Measurements from ENCODE around the gene PAX6. TPM values are rescaled to one million over a fixed set of nuclear protein-coding genes. Genes with fewer than 3 reads are reported as not detected.

PAX6 gene
- total and polyA plus RNA-seq, 2 of the 13 experiments (the other 11 are each of a cell fraction or from before 2014, with no cell fraction given) = 0.15 to 1.1 TPM

DNA sequence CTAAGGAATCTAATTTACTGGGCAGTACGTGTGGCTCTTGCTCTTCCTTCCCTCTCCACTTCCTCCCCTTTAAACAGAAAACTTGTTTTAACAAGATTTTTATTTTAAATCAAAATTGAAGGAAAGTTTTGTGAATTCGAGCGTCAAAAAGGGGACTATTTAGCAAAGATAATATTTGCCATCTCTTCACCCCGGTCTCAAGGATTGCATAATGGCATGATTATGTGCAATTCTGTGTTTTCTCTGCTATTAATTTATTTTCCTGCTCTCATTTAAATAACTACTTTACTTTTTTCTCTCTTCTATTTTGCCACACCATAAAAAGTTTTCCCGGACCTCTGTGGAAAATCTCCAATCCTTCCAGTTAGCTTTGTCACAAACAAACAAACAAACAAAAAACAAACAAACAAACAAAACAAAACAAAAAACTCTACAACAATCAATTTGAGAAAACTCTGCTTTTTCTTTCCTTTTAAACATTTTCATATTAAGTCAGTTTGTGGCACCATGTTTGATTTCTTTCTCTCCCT lies 10.2 kb upstream of the PAX6 start:
- DNase-seq (ENCODE audit: low spot score) (no peak), ATAC-seq (no peak), FAIRE-seq (no peak)
- Histone ChIP-seq H4K20me1 (ENCODE audit: insufficient read depth, low read length) (no peaks in the 10 kb centered on the region), H3K36me3 (replicated peaks in 1 of 2; ENCODE audit: control insufficient read depth in 1 of 2, insufficient read depth in 2 of 2, low read length in 2 of 2) (no peaks in the 10 kb centered on the region), H3K4me1 (ENCODE audit: insufficient read depth, low read length) (peaks cover 7% of the 10 kb centered on the region; the same call in 1 of the 2 replicates), H3K79me2 (ENCODE audit: insufficient read depth, low read length) (no peaks in the 10 kb centered on the region), H3K9me3 (ENCODE audit: low read length) (no peaks in the 10 kb centered on the region), H3K4me2 (ENCODE audit: low read depth, low read length) (no peak overlapping the region), H3K27ac (ENCODE audit: extremely low read length, insufficient read depth, low read length) (no peak overlapping the region), H3K27me3 (ENCODE audit: control insufficient read depth in 1 of 2, insufficient read depth in 2 of 2, low read length in 2 of 2) (peaks cover 20 to 88% of the 10 kb centered on the region in 2 experiments), H3K4me3 (replicated peaks in 1 of 3; ENCODE audit: insufficient read depth in 1 of 3, low read depth in 2 of 3, low read length in 3 of 3) (no peak overlapping the region), H2AFZ (ENCODE audit: low read length) (no peak overlapping the region), H3K9ac (ENCODE audit: insufficient read depth, low read depth, low read length) (no peak overlapping the region)
- WGBS (ENCODE audit: low lambda C conversion rate) = 54% methylated on average over 5 of the region's 5 CpGs
- intact Hi-C loops (cut with micrococcal nuclease; ENCODE audit: unreplicated experiment) (no loop called here), in situ Hi-C loops (cut with HindIII; ENCODE audit: extremely low pct_ligation_motif_present, low pct_unique_long_range_greater_than_20kb) (loop anchor here (10.0 kb wide), 1 partner anchor 336 kb away; no protein-coding TSS in a partner anchor)
- ChIA-PET POLR2A (no interaction called here), CTCF (ENCODE audit: low intra/inter-chr PET ratio, low total read pairs) (no interaction called here)
- TF ChIP-seq, protein P1, sequence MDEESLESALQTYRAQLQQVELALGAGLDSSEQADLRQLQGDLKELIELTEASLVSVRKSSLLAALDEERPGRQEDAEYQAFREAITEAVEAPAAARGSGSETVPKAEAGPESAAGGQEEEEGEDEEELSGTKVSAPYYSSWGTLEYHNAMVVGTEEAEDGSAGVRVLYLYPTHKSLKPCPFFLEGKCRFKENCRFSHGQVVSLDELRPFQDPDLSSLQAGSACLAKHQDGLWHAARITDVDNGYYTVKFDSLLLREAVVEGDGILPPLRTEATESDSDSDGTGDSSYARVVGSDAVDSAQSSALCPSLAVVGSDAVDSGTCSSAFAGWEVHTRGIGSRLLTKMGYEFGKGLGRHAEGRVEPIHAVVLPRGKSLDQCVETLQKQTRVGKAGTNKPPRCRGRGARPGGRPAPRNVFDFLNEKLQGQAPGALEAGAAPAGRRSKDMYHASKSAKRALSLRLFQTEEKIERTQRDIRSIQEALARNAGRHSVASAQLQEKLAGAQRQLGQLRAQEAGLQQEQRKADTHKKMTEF (CRISPR knock-in tag; IDR thresholded peaks at IDR 0.05) = no peak
- TF ChIP-seq KDM5B (CRISPR knock-in tag; IDR thresholded peaks at IDR 0.05; ENCODE audit: borderline replicate concordance) (no peak), ZNF616 (CRISPR knock-in tag; IDR thresholded peaks at IDR 0.05; ENCODE audit: low read depth) (no peak), HES4 (CRISPR knock-in tag; IDR thresholded peaks at IDR 0.05; ENCODE audit: borderline replicate concordance) (no peak), ZFP82 (CRISPR knock-in tag; IDR thresholded peaks at IDR 0.05; ENCODE audit: borderline replicate concordance) (no peak), TEF (CRISPR knock-in tag; IDR thresholded peaks at IDR 0.05) (no peak), ZNF660 (CRISPR knock-in tag; IDR thresholded peaks at IDR 0.05; ENCODE audit: borderline replicate concordance, low read depth) (no peak), ZNF326 (CRISPR knock-in tag; IDR thresholded peaks at IDR 0.05; ENCODE audit: borderline replicate concordance) (no peak), FUBP1 (CRISPR knock-in tag; IDR thresholded peaks at IDR 0.05; ENCODE audit: borderline replicate concordance) (no peak), AKNA (CRISPR knock-in tag; IDR thresholded peaks at IDR 0.05; ENCODE audit: borderline replicate concordance) (no peak), ZNF20 (CRISPR knock-in tag; IDR thresholded peaks at IDR 0.05) (no peak), ONECUT2 (CRISPR knock-in tag; IDR thresholded peaks at IDR 0.05) (no peak), NFE2L1 (CRISPR knock-in tag; IDR thresholded peaks at IDR 0.05; ENCODE audit: borderline replicate concordance) (no peak), ZSCAN30 (CRISPR knock-in tag; IDR thresholded peaks at IDR 0.05) (no peak)
- BruUV-seq (replicated peaks) = no TSS peak
